ENCODE data around the gene ERVMER34-1. TPM values are rescaled to one million over a fixed set of nuclear protein-coding genes. Genes with fewer than 3 reads are reported as not detected.

The ERVMER34-1 gene
- total RNA-seq, 1 donor: under 0.01 TPM

- TF ChIP-seq, protein P1, sequence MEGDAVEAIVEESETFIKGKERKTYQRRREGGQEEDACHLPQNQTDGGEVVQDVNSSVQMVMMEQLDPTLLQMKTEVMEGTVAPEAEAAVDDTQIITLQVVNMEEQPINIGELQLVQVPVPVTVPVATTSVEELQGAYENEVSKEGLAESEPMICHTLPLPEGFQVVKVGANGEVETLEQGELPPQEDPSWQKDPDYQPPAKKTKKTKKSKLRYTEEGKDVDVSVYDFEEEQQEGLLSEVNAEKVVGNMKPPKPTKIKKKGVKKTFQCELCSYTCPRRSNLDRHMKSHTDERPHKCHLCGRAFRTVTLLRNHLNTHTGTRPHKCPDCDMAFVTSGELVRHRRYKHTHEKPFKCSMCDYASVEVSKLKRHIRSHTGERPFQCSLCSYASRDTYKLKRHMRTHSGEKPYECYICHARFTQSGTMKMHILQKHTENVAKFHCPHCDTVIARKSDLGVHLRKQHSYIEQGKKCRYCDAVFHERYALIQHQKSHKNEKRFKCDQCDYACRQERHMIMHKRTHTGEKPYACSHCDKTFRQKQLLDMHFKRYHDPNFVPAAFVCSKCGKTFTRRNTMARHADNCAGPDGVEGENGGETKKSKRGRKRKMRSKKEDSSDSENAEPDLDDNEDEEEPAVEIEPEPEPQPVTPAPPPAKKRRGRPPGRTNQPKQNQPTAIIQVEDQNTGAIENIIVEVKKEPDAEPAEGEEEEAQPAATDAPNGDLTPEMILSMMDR (IDR thresholded peaks at IDR 0.05; ENCODE audit: insufficient read depth, low read length): no peak
- DNase-seq (ENCODE audit: low read depth): peak; percentile 19
- H3K4me3 ChIP-seq (ENCODE audit: low read depth, low read length): no peak overlapping the region
Measured at GRCh38 chr4:52704661-52705060, 46.6 kb downstream of the ERVMER34-1 start.

GRCh38 chr4:52704133-52704532 lies 47.1 kb downstream of the ERVMER34-1 start:
- no peak overlapping the region for H3K4me3 ChIP-seq (ENCODE audit: low read depth, low read length)
- TF ChIP-seq, protein P1 (IDR thresholded peaks at IDR 0.05; ENCODE audit: insufficient read depth, low read length): no peak
- peak; percentile 52 for DNase-seq (ENCODE audit: low read depth)

GRCh38 chr4:52701207-52701606 lies 50.0 kb downstream of the ERVMER34-1 start:
- no peak overlapping the region for H3K4me3 ChIP-seq (ENCODE audit: low read depth, low read length)
- TF ChIP-seq, protein P1 (IDR thresholded peaks at IDR 0.05; ENCODE audit: insufficient read depth, low read length): no peak
- DNase-seq (ENCODE audit: low read depth): no peak

DNA sequence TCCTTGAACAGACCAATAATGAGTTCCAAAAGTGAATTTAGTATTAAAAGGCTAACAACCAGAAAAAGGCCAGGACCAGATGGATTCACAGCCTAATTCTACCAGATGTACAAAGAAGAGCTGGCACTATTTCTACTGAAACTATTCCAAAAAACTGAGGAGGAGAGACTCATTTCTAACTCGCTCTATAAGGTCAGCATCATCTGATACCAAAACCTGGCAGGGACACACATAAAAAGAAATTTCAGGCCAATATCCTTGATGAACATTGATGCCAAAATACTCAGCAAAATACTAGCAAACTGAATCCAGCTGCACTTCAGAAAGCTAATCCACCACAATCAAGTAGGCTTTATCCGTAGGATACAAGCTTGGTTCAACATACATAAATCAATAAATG lies 56.3 kb downstream of the ERVMER34-1 start:
- TF ChIP-seq, protein P1 (IDR thresholded peaks at IDR 0.05; ENCODE audit: insufficient read depth, low read length): no peak
- DNase-seq (ENCODE audit: low read depth): peak; percentile 16
- H3K4me3 ChIP-seq (ENCODE audit: low read depth, low read length): no peak overlapping the region

GRCh38 chr4:52693492-52693891 lies 57.7 kb downstream of the ERVMER34-1 start:
- no peak overlapping the region for H3K4me3 ChIP-seq (ENCODE audit: low read depth, low read length)
- TF ChIP-seq, protein P1 (IDR thresholded peaks at IDR 0.05; ENCODE audit: insufficient read depth, low read length): no peak
- DNase-seq (ENCODE audit: low read depth): no peak

Small RNA genes within 50 kb of the gene (small RNA-seq; reads per million reads assigned to genes)
- gene MIR4449 (12.2 reads per million, percentile 94 among the genes with 10 or more reads in this experiment), gene RF00019 (not detected), gene RF00568 (not detected), gene SNORA26 (137 reads per million, percentile 98 among the genes with 10 or more reads in this experiment)

Other genes with a start within 250 kb of the ERVMER34-1 start
- gene USP46, start 92.1 kb downstream of the ERVMER34-1 start, total RNA-seq (ENCODE audit: low replicate concordance): 9.8 and 12.7 TPM in 2 replicates
- gene RASL11B, start 110.9 kb upstream of the ERVMER34-1 start, total RNA-seq (ENCODE audit: low replicate concordance): 0.63 TPM in 1 of 2 replicates, not detected in the other